Activated naive CD4-positive, alpha-beta T cell treated with anti-CD3 and anti-CD28 coated beads, Interleukin-2, amount 50 U/mL, for 24 hours (primary cell): Measurements from ENCODE around the gene CDC6.

Experiments
- H3K27ac Mint-ChIP-seq: one replicate; pipeline ENCODE4 v1.8.0; 2021; ENCODE audit warnings: mild to moderate bottlenecking, mixed read lengths
- H3K27me3 Mint-ChIP-seq: one replicate; pipeline ENCODE4 v1.8.0; 2021; ENCODE audit warnings: mixed read lengths
- H3K36me3 Mint-ChIP-seq: one replicate; pipeline ENCODE4 v1.8.0; 2021; ENCODE audit warnings: mixed read lengths
- H3K4me1 Mint-ChIP-seq: one replicate; pipeline ENCODE4 v1.8.0; 2021; ENCODE audit warnings: mixed read lengths
- H3K4me3 Mint-ChIP-seq: one replicate; pipeline ENCODE4 v1.8.0; 2021; ENCODE audit warnings: mild to moderate bottlenecking, mixed read lengths
- H3K9me3 Mint-ChIP-seq: one replicate; pipeline ENCODE4 v1.8.0; 2021; ENCODE audit warnings: mixed read lengths

Gene CDC6

DNA sequence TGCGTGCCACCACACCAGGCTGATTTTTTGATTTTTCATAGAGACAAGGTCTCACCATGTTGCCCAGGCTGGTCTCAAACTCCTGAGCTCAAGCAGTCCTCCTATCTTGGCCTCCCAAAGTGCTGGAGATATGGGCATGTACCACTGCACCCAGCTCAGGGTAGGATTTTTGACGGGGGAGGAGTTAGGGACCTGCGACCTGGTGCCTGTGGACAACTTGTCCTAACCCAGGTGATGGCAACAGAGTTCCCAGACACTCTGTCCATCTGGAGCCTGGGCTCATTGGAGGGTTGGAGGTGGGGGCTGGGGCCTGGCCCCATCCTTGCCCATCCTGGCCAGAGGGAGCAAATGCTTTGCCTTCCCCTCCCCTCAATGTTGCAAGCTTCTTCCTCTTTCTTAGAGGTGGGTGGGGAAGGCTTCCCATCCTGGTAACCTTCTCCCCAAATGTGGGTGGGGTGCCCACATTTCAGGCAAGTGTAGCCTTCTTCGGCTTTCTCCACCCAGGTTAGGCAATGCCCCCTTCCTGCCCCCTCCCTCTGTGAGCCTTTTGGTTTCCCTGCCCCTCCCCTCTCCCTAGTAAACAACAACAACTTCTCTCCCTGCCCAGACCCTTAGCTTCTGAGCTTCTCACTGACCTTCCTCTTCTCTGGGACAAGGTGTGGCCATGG is 46.2 kb downstream of the CDC6 start:
- peak overlapping the region; percentile 62 for H3K27ac Mint-ChIP-seq
- H3K4me1 Mint-ChIP-seq: peaks cover 78% of the 10 kb centered on the region
- H3K27me3 Mint-ChIP-seq: no peaks in the 10 kb centered on the region
- H3K4me3 Mint-ChIP-seq: no peak overlapping the region
- H3K9me3 Mint-ChIP-seq: no peaks in the 10 kb centered on the region
- peaks cover 11% of the 10 kb centered on the region for H3K36me3 Mint-ChIP-seq

DNA sequence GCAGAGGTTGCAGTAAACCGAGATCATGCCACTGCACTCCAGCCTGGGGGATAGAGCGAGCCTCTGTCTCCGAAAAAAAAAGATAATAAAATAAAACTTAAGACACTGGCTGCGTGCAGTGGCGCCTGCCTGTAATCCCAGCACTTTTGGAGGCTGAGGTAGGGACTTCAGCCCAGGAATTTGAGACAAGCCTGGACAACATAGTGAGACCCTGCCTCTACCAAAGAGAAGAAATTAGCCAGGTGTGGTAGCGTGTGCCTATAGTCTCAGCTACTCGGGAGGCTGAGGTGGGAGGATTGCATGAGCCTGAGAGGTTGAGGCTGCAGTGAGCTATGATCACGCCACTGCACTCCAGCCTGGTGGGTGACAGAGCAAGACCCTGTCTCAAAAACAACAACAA is 47.9 kb downstream of the CDC6 start:
- H3K4me3 Mint-ChIP-seq: no peak overlapping the region
- H3K27ac Mint-ChIP-seq: no peak overlapping the region
- peaks cover 16% of the 10 kb centered on the region for H3K36me3 Mint-ChIP-seq
- no peaks in the 10 kb centered on the region for H3K27me3 Mint-ChIP-seq
- no peaks in the 10 kb centered on the region for H3K9me3 Mint-ChIP-seq
- peaks cover 81% of the 10 kb centered on the region for H3K4me1 Mint-ChIP-seq

DNA sequence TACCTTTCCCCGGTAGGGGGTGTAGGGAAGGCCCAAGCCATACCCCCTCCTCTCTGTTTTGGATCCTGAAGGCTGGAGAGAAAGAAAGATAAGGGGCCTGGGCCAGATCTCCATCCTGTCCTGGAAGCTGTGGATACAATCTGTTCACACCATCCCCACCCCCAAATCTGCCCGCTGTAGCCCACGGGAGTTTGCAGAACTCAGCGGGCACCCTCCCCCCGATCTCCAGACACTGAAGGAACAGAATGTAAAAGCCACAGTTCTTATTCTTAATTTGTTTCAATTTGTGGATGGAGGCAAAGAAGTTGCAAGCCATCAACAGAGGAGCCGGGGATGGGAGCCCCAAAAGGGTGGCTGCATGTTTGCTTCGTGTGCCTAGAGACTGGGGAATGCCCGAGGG is 49.7 kb downstream of the CDC6 start:
- Mint-ChIP-seq H3K27ac (no peak overlapping the region), H3K9me3 (no peaks in the 10 kb centered on the region), H3K36me3 (peaks cover 12% of the 10 kb centered on the region), H3K4me1 (peaks cover 73% of the 10 kb centered on the region), H3K4me3 (no peak overlapping the region), H3K27me3 (no peaks in the 10 kb centered on the region)

DNA sequence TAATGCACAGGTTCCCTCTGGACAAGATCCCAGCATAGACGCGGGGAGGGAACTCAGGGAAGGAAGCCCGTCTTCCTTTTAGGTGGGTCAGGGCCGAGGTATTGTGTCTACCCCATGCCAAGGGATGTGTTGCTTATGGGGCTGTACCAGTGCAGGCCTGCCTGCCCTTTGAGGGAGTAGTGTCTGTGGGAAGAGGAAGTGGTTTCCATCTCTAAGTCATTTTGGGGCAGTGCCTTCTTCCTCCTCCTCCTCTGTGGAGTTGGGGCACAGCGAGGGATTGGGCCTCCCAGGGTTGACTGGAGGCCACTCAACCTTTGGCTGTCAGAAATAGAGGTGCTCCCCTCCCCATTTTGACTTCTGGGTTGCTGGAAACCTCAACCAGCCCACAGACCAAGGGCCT is 50.4 kb downstream of the CDC6 start:
- H3K36me3 Mint-ChIP-seq: peaks cover 11% of the 10 kb centered on the region

DNA sequence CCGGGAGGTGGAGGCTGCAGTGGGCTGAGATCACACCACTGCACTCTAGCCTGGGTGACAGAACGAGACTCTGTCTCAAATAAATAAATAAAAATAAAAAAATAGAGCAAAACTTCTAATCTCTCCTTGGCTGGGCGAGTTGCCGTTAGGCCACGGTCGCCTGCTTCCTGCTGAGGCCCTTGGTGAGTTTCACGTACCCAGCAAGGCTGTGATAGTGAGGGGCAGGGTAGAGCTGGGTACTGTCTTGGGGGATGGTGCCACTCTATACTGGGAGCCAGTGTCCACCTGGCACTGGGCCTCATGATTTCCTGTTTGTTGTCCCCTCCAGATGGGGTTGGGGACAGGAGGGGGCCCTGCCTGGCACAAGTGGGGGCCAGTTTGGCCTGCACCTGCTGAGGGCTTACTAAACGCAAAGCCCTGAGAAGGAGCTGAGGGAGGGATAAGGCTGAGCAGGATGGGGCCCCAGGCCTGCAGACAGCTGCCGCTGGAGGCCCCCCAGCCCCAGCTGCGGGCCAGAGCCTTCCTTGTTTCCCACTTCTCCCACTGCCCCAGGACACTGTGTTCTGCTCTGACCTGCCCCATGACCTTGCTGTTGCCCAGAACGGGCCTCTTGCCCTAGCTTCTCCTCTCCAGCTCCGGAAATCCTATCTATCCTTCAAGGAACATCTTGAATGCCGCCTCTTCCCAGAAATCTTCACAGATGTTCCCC is 51.4 kb downstream of the CDC6 start:
- H3K36me3 Mint-ChIP-seq: peaks cover 8% of the 10 kb centered on the region
- no peak overlapping the region for H3K4me3 Mint-ChIP-seq
- H3K27ac Mint-ChIP-seq: no peak overlapping the region
- H3K9me3 Mint-ChIP-seq: no peaks in the 10 kb centered on the region
- no peaks in the 10 kb centered on the region for H3K27me3 Mint-ChIP-seq
- H3K4me1 Mint-ChIP-seq: peaks cover 71% of the 10 kb centered on the region

More for the DNA sequence above, 50.4 kb downstream of the CDC6 start:
- Mint-ChIP-seq H3K4me1 (peaks cover 71% of the 10 kb centered on the region), H3K27me3 (no peaks in the 10 kb centered on the region), H3K27ac (no peak overlapping the region), H3K4me3 (no peak overlapping the region), H3K9me3 (no peaks in the 10 kb centered on the region)

DNA sequence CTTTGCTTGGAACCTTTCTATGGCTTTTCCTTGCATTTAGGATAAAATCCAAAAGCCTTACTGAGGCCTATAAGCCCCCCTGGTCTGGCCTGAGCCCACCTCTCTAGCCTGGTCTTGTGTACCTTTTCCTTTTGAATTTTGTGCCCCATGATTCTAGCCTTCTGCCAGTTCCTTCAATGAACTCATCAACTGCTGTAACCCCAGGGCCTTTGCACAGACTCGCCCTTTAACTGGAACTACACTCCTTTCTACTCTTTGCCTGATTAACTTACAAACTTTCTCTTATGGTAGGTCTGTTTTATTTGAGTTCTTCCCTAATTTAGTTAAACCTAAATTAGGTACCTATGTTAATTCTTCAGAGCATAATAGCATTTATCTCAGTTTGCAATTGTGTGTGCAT is 52.6 kb downstream of the CDC6 start:
- H3K9me3 Mint-ChIP-seq: no peaks in the 10 kb centered on the region
- H3K36me3 Mint-ChIP-seq: peaks cover 6% of the 10 kb centered on the region
- H3K4me1 Mint-ChIP-seq: peaks cover 69% of the 10 kb centered on the region
- H3K4me3 Mint-ChIP-seq: peak overlapping the region; percentile 79
- H3K27me3 Mint-ChIP-seq: no peaks in the 10 kb centered on the region
- H3K27ac Mint-ChIP-seq: peak overlapping the region; percentile 60

DNA sequence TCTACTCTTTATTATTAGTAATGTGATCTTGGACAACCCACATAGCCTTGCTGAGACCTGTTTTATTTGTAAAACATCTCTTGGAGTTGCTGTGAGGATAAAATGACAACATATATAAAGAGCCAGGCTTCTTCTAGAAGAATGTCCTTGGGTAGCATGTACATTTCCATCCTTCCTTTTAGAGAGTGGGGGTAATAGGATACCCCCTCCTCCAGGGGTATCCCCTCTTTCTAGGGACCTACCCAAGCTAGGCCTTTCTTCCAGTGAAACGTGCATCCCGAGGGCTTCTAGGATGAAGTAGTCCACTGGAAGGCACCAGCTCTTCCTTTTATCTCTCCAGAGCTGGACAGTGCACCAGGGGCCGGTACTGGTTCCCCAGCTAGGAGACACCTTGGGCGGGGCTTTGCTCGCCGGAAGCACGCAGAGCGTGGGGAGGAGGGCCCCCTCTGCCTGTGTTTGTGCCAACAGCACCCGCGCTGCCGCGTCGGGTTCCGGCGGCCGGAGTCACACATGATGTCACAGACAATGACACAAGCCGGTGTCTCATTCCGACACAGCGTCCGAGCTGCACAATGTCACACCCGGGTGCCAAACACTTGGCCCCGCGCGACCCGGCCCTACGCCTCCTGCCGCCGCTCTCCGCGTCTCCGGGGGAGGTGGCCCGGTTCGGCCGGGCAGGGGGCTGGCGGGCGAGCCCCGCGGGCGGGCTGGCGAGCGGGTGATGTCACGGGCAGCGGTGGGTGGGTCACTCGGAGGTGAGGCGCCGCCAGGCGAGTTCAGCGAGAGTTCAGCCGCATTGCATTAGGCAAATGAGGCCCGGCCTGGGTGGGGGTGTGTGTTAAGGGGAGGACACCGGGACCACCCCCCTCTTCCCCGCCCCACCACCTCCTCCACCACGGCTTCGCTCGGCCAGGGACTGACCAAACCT is 53.5 kb downstream of the CDC6 start:
- peaks cover 76% of the 10 kb centered on the region for H3K4me1 Mint-ChIP-seq
- H3K9me3 Mint-ChIP-seq: no peaks in the 10 kb centered on the region
- H3K4me3 Mint-ChIP-seq: peak overlapping the region; percentile 79
- H3K36me3 Mint-ChIP-seq: peaks cover 6% of the 10 kb centered on the region
- no peaks in the 10 kb centered on the region for H3K27me3 Mint-ChIP-seq
- peak overlapping the region; percentile 71 for H3K27ac Mint-ChIP-seq

DNA sequence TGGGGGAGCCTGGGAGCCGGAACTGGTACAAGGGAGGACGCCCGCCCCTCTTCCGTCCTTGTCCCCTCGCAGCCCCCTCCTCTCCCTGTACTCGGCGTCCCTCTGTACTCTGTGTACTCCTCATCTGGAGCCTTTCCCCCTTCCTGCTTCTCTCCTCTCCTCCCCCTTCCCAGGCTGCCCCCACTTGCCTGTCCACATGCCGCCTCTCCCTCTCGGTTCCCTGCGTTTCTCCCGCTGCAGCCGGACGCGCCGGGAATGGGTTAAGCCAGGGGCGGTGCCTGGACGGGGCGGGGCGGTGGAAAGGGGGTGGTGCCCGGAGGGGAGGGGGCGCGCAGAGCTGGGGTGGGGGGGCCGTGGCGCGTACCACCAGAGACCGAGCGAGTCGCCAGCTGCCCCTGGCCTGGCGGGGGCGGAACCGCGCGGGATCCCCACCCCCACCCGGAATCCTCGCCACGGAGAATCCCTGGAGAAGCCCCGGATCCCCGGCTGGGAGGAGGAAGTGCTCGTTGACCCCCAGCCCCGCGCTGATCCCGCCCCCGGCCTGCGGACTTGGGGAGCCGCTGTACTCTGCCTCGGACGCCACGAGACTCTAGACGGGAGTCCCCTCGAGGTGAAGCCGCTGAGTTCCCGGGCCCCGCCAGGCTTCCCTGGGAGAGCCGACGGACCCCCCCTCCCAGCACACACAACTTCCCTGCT is 54.3 kb downstream of the CDC6 start:
- no peak overlapping the region for H3K27ac Mint-ChIP-seq
- peaks cover 78% of the 10 kb centered on the region for H3K4me1 Mint-ChIP-seq
- no peaks in the 10 kb centered on the region for H3K9me3 Mint-ChIP-seq
- H3K4me3 Mint-ChIP-seq: peak overlapping the region; percentile 80
- peaks cover 6% of the 10 kb centered on the region for H3K36me3 Mint-ChIP-seq
- no peaks in the 10 kb centered on the region for H3K27me3 Mint-ChIP-seq

DNA sequence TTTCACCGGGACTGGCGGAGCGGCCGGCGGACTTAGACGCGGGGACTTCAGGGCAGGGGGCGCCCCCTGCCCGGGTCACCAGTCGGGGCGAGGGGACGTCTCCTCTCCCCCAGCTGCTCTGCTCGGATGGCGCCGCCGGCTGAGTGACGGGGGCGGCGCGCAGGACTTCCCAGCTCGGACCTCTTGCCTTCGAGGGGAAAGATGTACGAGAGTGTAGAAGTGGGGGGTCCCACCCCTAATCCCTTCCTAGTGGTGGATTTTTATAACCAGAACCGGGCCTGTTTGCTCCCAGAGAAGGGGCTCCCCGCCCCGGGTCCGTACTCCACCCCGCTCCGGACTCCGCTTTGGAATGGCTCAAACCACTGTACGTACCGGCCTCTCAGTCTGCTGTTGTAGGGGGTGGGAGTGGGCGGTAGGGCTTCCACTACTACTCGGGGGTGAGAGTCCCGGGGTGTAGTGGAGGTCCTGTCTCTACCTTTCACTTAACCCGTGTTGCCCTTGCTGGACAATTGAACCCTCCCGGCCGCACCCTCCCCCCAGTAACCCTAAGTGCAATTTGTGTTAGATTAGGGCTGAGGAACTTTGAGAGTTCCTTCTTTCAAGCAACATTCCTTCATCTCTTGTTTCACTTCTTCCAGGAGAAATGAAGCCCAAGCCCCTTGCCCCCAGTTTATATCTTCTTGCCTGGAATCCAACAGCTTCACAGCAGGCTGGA is 55.0 kb downstream of the CDC6 start:
- Mint-ChIP-seq H3K27ac (peak overlapping the region; percentile 51), H3K4me3 (peak overlapping the region; percentile 80), H3K4me1 (peaks cover 78% of the 10 kb centered on the region), H3K9me3 (no peaks in the 10 kb centered on the region), H3K36me3 (peaks cover 6% of the 10 kb centered on the region), H3K27me3 (no peaks in the 10 kb centered on the region)

DNA sequence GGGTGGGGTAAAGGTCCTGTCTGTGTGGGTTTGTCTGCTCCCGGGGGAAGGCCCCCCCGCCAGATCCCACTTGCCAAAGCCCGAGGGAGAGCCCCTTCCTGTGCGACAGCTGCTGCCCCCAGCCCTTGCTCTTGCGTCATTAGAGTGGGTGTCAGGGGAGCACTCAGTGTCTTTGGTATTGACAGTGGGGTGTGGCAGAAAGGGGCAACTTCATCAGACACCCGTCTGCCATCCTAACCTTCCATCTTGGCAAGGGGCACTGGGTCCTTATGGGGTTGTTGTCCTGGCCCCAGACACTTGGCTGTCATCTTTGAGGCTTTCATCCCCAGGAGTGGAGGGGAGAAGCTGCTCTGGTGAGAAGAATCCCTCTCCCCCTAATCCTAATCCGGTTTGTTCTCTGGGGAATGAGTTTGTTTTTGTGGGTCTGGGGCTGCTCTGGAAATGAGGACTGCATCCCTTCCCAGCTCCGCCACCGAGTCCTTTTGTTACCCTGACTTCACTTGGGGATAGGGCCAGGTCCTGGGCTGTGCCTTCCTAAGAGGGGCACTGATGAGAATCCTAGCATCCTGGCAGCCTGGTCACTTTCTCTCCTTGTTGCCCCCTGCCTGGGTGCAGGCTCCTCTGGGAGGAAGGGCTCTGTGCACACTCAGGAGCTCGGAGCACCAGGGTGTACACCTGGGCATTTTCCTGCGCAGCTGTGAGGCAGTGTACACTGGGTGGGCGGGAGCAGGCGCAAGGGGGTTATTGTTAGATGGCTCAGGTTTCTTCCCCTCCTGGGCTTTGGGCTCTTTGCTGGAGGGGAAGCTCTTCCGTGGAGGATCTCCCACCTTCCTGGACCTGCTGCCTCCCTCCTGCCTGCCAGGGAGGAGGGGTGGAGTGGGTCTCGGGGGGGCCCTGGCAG is 55.8 kb downstream of the CDC6 start:
- H3K9me3 Mint-ChIP-seq: no peaks in the 10 kb centered on the region
- peaks cover 75% of the 10 kb centered on the region for H3K4me1 Mint-ChIP-seq
- H3K27ac Mint-ChIP-seq: peak overlapping the region; percentile 8

DNA sequence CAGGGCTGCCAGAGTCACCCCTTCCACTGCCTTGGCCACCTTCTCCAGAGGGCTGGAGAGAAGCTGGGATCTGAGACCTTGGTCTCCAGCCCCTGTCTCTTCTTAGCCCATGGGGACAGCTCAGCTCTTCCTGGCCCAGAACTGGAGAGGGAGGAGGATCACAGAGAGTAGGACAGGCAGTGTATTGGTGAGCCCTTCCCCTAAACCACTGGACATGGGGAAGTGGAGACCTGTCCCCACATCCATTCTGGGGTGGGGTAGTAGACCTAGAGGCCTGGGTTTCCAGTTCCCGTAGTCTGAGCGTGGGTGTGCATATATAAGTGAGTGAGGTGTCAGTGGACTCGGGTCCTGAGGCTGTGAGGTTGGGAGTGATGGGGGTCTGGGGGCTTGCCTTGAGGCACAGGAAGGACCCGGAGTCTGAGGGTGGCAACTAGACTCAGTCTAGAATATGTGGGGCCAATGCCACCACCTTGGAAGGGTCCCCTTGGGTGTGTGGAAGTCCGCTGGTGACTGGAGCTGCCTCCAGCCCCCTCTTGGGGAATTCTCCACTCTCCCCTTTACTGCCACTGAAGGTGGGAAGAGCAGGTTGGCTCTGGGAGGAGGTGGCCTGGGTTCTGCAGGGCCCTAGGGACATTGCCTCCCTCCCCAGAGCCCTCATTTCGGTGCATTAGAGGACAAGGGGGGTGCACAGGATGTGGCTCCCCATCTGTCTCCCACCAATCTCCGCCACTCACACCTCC is 56.9 kb downstream of the CDC6 start:
- no peaks in the 10 kb centered on the region for H3K9me3 Mint-ChIP-seq
- no peaks in the 10 kb centered on the region for H3K27me3 Mint-ChIP-seq
- peak overlapping the region; percentile 80 for H3K4me3 Mint-ChIP-seq
- peaks cover 74% of the 10 kb centered on the region for H3K4me1 Mint-ChIP-seq
- H3K27ac Mint-ChIP-seq: no peak overlapping the region
- peaks cover 6% of the 10 kb centered on the region for H3K36me3 Mint-ChIP-seq

More for the DNA sequence above, 55.8 kb downstream of the CDC6 start:
- H3K4me3 Mint-ChIP-seq: peak overlapping the region; percentile 80
- peaks cover 6% of the 10 kb centered on the region for H3K36me3 Mint-ChIP-seq
- H3K27me3 Mint-ChIP-seq: no peaks in the 10 kb centered on the region

DNA sequence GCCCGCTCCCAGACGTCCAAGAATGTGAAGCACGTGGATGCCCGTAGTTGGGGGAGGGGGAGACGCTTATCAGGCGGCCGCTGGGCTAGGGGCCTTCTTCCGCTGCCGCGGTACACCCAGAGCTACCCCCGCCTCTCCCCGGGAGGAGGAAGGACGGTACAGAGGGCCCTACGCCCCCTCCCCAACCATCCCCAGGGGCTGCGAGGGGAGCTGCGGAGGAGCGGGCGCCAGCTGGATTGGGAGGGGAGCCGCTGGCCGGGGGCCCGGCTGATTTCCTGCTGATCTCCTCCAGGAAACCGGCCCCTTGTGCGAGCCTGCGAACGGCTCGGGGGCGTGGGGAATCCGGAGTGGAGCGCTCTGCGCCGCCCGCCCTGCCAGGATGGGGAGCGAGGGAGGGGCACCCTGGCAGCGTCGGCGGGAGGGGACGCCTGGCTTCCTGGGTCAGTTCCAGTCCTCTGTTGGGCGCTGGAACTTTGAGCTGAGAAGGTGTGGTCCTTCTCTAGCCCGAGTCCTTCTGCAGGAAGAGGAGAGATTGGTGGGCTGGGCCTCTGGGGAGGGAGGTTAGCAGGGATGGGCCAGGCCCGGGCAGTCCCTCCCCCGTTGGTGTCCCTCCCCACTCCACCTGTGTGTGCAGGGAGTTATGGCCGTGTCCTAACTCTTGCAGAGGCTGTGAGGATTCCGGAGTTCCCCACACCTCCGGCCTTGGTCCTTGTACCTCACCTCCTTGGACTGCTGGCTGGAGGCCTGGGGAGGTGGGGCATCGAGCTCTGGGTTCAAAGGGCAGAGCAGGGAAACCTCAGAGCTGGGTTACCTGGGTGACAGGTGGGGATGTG is 57.7 kb downstream of the CDC6 start:
- H3K4me1 Mint-ChIP-seq: peaks cover 66% of the 10 kb centered on the region
- no peaks in the 10 kb centered on the region for H3K9me3 Mint-ChIP-seq
- H3K27ac Mint-ChIP-seq: no peak overlapping the region
- H3K27me3 Mint-ChIP-seq: no peaks in the 10 kb centered on the region
- peak overlapping the region; percentile 80 for H3K4me3 Mint-ChIP-seq
- H3K36me3 Mint-ChIP-seq: peaks cover 2% of the 10 kb centered on the region
